HEK293 (cell line): ENCODE measurements around the gene KCNV2.

Experiments
- RBAK ChIP-seq: fragments of 450-650 bp; formaldehyde crosslinking; IDR thresholded peaks from 2 replicates; pipeline ENCODE4 v1.5.1; 2016; ENCODE audit warnings: missing biosample characterization, missing genetic modification characterization
- ZNF221 ChIP-seq: fragments of 450-650 bp; formaldehyde crosslinking; IDR thresholded peaks from 2 replicates; pipeline ENCODE4 v1.5.1; 2017; ENCODE audit warnings: missing biosample characterization, missing genetic modification characterization, borderline replicate concordance
- ZNF510 ChIP-seq: fragments of 450-650 bp; formaldehyde crosslinking; IDR thresholded peaks from 2 replicates; pipeline ENCODE4 v1.5.1; 2018; ENCODE audit warnings: mild to moderate bottlenecking, missing genetic modification characterization, missing biosample characterization; ENCODE audit not compliant: insufficient replicate concordance
- ZNF529 ChIP-seq: fragments of 450-650 bp; formaldehyde crosslinking; IDR thresholded peaks from 2 replicates; pipeline ENCODE4 v1.5.1; 2017; ENCODE audit warnings: missing genetic modification characterization, missing biosample characterization; ENCODE audit not compliant: insufficient replicate concordance
- ZNF558 ChIP-seq: fragments of 450-650 bp; formaldehyde crosslinking; IDR thresholded peaks from 2 replicates; pipeline ENCODE4 v1.5.1; 2016; ENCODE audit warnings: missing biosample characterization, missing genetic modification characterization
- TF ChIP-seq, protein P1 (sequence below): fragments of 450-650 bp; formaldehyde crosslinking; IDR thresholded peaks from 2 replicates; pipeline ENCODE4 v1.5.1; 2016; ENCODE audit warnings: missing biosample characterization, missing genetic modification characterization
- TF ChIP-seq, protein P2 (sequence below): fragments of 450-650 bp; formaldehyde crosslinking; IDR thresholded peaks from 2 replicates; pipeline ENCODE4 v1.5.1; 2016; ENCODE audit warnings: missing biosample characterization, missing genetic modification characterization
- TF ChIP-seq, protein P3 (sequence below): sonication (generic); formaldehyde crosslinking; IDR thresholded peaks from 2 replicates; pipeline ENCODE4 v1.8.1; 2022; ENCODE audit warnings: mild to moderate bottlenecking, moderate library complexity, missing genetic modification reagents

DNA sequence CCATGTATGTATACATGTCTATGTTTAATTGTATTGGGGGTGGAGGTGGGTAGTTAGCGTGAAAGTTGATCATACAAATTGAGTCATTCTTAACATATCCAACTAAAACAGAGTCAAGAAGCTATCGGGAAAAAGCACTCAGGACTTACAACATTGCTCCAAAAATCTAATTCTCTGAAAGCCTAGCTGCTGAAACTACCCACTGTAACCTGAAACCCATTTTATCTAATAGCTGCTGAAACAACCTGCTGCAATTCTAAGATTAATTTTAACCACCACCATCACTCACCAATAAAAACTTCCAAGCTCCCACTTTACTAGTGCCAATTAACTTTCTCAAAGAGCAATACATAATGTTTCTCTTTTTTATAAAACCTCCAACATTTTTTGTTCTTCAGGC is 32.2 kb downstream of the KCNV2 start:
- TF ChIP-seq ZNF221 (tag by site-specific recombination) (no peak), ZNF529 (tag by site-specific recombination) (no peak), RBAK (tag by site-specific recombination) (no peak), ZNF558 (no peak), ZNF510 (no peak)
- TF ChIP-seq, protein P1, sequence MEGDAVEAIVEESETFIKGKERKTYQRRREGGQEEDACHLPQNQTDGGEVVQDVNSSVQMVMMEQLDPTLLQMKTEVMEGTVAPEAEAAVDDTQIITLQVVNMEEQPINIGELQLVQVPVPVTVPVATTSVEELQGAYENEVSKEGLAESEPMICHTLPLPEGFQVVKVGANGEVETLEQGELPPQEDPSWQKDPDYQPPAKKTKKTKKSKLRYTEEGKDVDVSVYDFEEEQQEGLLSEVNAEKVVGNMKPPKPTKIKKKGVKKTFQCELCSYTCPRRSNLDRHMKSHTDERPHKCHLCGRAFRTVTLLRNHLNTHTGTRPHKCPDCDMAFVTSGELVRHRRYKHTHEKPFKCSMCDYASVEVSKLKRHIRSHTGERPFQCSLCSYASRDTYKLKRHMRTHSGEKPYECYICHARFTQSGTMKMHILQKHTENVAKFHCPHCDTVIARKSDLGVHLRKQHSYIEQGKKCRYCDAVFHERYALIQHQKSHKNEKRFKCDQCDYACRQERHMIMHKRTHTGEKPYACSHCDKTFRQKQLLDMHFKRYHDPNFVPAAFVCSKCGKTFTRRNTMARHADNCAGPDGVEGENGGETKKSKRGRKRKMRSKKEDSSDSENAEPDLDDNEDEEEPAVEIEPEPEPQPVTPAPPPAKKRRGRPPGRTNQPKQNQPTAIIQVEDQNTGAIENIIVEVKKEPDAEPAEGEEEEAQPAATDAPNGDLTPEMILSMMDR (tag by site-specific recombination) = no peak
- TF ChIP-seq, protein P2, sequence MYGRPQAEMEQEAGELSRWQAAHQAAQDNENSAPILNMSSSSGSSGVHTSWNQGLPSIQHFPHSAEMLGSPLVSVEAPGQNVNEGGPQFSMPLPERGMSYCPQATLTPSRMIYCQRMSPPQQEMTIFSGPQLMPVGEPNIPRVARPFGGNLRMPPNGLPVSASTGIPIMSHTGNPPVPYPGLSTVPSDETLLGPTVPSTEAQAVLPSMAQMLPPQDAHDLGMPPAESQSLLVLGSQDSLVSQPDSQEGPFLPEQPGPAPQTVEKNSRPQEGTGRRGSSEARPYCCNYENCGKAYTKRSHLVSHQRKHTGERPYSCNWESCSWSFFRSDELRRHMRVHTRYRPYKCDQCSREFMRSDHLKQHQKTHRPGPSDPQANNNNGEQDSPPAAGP = no peak
- TF ChIP-seq, protein P3, sequence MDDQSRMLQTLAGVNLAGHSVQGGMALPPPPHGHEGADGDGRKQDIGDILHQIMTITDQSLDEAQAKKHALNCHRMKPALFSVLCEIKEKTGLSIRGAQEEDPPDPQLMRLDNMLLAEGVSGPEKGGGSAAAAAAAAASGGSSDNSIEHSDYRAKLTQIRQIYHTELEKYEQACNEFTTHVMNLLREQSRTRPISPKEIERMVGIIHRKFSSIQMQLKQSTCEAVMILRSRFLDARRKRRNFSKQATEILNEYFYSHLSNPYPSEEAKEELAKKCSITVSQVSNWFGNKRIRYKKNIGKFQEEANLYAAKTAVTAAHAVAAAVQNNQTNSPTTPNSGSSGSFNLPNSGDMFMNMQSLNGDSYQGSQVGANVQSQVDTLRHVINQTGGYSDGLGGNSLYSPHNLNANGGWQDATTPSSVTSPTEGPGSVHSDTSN (CRISPR knock-in tag) = no peak
